Measurements from ENCODE around the gene DISC1. TPM values are rescaled to one million over a fixed set of nuclear protein-coding genes. Genes with fewer than 3 reads are reported as not detected.
A peak's percentile ranks its signal among the peaks of the same experiment; 100 is the strongest.

The DISC1 gene
- total and polyA plus RNA-seq, 11 donors: 0.76 to 12.8 (median 4.3) TPM

DNA sequence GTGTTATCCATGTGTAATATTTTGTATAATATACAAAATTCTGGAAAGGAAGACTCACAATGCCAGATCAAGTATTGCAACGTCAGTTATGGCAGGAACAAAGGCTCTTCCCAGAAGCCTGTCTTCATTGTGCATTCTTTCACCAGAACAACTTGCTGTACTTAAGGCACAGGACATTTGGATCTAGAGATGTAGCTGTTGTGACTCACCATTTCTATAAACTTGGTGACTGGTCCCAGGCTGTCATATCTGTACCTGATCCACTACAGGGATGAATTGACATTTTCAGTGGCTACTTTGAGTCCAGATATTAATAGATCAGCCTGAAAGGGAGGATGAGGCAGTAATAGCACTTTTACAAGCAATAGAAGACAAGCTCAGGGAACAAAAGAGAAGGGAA lies 299.8 kb downstream of the DISC1 start:
- H3K4me1 ChIP-seq: peaks cover 6 to 67% (median 40%) of the 10 kb centered on the region in 12 donors
- intact Hi-C loops (cut with DNase I): loop anchor here in 4 of 10 donors (5.0 to 10.0 kb wide), 3 partner anchors 59 to 698 kb away; no protein-coding TSS in a partner anchor
- ATAC-seq (peak; percentile 47 to 89 (median 84)), DNase-seq (peak in 1 of 5 donors; percentile 38)
- peak overlapping the region in 11 of 12 donors; percentile 0 to 83 (median 58) for H3K27ac ChIP-seq
- no peaks in the 10 kb centered on the region for H3K36me3 ChIP-seq
- no peak overlapping the region for H3K4me3 ChIP-seq
- no peak for TF ChIP-seq POLR2A (IDR thresholded peaks at IDR 0.05)
- H3K9me3 ChIP-seq: no peaks in the 10 kb centered on the region
- H3K27me3 ChIP-seq: no peaks in the 10 kb centered on the region
- 28 to 55% (median 53%) methylated on average over 1 of the region's 1 CpG for WGBS, 4 donors

DNA sequence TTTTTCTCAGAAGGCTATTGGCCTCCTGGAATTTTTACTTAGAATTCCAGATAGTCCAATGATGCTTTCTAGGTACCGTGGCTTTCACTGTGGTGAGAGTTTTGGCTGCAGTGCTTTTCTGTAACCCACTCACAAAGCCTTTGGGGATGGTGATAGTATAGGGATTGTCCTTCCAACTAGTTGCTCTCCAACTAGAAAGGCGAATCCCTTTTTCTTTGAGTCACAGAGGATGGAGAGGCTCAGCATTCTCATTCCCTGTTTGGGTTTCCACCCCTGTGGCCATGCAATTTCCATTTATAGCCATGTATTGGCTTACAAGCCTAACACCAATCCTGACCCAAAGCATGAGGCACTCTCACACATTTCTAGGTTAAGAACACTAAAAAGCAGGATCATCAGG lies 300.3 kb downstream of the DISC1 start:
- no peak for TF ChIP-seq POLR2A (IDR thresholded peaks at IDR 0.05)
- TF ChIP-seq, protein P1, sequence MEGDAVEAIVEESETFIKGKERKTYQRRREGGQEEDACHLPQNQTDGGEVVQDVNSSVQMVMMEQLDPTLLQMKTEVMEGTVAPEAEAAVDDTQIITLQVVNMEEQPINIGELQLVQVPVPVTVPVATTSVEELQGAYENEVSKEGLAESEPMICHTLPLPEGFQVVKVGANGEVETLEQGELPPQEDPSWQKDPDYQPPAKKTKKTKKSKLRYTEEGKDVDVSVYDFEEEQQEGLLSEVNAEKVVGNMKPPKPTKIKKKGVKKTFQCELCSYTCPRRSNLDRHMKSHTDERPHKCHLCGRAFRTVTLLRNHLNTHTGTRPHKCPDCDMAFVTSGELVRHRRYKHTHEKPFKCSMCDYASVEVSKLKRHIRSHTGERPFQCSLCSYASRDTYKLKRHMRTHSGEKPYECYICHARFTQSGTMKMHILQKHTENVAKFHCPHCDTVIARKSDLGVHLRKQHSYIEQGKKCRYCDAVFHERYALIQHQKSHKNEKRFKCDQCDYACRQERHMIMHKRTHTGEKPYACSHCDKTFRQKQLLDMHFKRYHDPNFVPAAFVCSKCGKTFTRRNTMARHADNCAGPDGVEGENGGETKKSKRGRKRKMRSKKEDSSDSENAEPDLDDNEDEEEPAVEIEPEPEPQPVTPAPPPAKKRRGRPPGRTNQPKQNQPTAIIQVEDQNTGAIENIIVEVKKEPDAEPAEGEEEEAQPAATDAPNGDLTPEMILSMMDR (IDR thresholded peaks at IDR 0.05): no peak
- Histone ChIP-seq H3K36me3 (no peaks in the 10 kb centered on the region), H3K27me3 (no peaks in the 10 kb centered on the region), H3K27ac (peak overlapping the region in 11 of 12 donors; percentile 0 to 83 (median 58)), H3K9me3 (peaks cover 0 to 5% (median 1%) of the 10 kb centered on the region in 12 donors), H3K4me1 (peaks cover 6 to 67% (median 40%) of the 10 kb centered on the region in 12 donors), H3K4me3 (no peak overlapping the region)
- ATAC-seq (peak in 1 of 4 donors; percentile 21), DNase-seq (no peak)
- 66 to 79% (median 76%) methylated on average over 2 of the region's 2 CpGs for WGBS, 4 donors
- intact Hi-C loops (cut with DNase I): loop anchor here in 4 of 10 donors (5.0 to 10.0 kb wide), 3 partner anchors 60 to 698 kb away; no protein-coding TSS in a partner anchor

DNA sequence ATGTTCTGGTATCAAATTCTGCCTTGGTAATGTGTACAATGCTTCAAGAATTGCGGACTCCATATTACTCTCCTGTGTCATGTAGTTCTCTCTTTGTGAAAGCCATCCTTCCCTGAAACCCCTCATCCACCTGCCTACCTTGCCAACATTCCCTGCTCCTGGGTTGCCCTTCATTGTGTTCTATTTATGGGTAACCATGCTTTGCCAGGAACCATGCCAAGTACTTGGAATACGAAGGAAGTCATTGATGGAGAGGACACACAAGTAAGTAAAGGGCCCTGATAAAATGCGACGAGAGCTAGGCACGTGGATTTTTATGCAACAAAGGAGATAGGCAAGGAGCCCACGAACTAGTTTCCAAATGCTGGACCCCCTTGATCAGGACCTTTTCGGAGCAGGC lies 300.8 kb downstream of the DISC1 start:
- peak; percentile 53 to 83 (median 77) for ATAC-seq
- intact Hi-C loops (cut with DNase I): loop anchor here in 4 of 10 donors (5.0 to 10.0 kb wide), 3 partner anchors 60 to 697 kb away; no protein-coding TSS in a partner anchor
- peaks cover 0 to 10% (median 3%) of the 10 kb centered on the region in 12 donors for H3K9me3 ChIP-seq
- H3K4me1 ChIP-seq: peaks cover 6 to 67% (median 40%) of the 10 kb centered on the region in 12 donors
- H3K27ac ChIP-seq: peak overlapping the region in 8 of 12 donors; percentile 0 to 83 (median 62)
- H3K27me3 ChIP-seq: no peaks in the 10 kb centered on the region
- H3K36me3 ChIP-seq: no peaks in the 10 kb centered on the region
- no peak overlapping the region for H3K4me3 ChIP-seq
- WGBS, 4 donors: 45 to 62% (median 55%) methylated on average over 7 of the region's 7 CpGs
- TF ChIP-seq, protein P1 (IDR thresholded peaks at IDR 0.05): no peak
- TF ChIP-seq POLR2A (IDR thresholded peaks at IDR 0.05): no peak
- DNase-seq: peak in 4 of 5 donors; percentile 43 to 61 (median 52)

DNA sequence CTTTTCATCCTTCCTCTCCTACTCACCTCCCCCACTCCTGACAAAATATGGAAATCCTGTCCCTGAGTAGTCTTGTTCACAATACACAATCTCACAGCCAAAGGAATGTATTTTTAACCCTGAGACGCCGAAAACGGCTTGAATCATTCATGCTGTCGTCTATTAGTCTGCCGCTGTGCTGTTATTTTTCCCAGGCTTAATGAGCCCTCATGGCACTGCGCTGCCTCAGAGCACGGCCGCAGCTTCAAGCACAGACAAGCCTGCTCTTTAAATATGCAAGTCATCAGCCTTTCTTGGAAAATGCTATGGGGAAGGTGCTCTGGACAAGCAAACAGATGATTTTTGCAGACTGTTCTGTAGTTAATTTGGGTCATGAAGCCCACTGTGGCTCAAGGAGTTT lies 302.7 kb downstream of the DISC1 start:
- Histone ChIP-seq H3K9me3 (peaks cover 0 to 13% (median 3%) of the 10 kb centered on the region in 12 donors), H3K36me3 (no peaks in the 10 kb centered on the region), H3K4me1 (peaks cover 4 to 67% (median 47%) of the 10 kb centered on the region in 12 donors), H3K27me3 (no peaks in the 10 kb centered on the region), H3K27ac (peak overlapping the region in 11 of 12 donors; percentile 6 to 83 (median 59)), H3K4me3 (peak overlapping the region in 1 of 12 donors; percentile 8)
- TF ChIP-seq, protein P1 (IDR thresholded peaks at IDR 0.05): no peak
- no peak for TF ChIP-seq POLR2A (IDR thresholded peaks at IDR 0.05)
- intact Hi-C loops (cut with DNase I): loop anchor here in 4 of 10 donors (2.0 to 10.0 kb wide), 4 partner anchors 62 to 695 kb away; no protein-coding TSS in a partner anchor
- DNase-seq (peak in 2 of 5 donors; percentile 41 to 43), ATAC-seq (peak in 2 of 4 donors; percentile 22 to 56)
- WGBS, 4 donors: 26 to 43% (median 34%) methylated on average over 8 of the region's 8 CpGs
